HepG2 (cell line): ENCODE measurements around the gene LHPP. TPM values are rescaled to one million over a fixed set of nuclear protein-coding genes. Genes with fewer than 3 reads are reported as not detected.

ENCODE experiments used
- ATAC-seq: fragments of 200-7000 bp; cut with Tn5 transposase; 3 replicates; pipeline ENCODE4 v1.9.1; 2020; ENCODE audit warnings: mild to moderate bottlenecking, moderate library complexity
- BruUV-seq: library from RNA; stranded (reverse); fragments of 400-500 nt; replicated peaks from 2 replicates; lab custom pipeline; 2021; lab: Mats Ljungman, UMichigan
- CTCF ChIA-PET: fragments of 300-600 bp; formaldehyde crosslinking; extraction: SDS; loops from one replicate; lab custom pipeline; 2021; ENCODE audit warnings: low total read pairs, inconsistent platforms, low intra/inter-chr PET ratio; lab: Yijun Ruan, JAX
- POLR2A ChIA-PET: fragments of 350-600 bp; sonication (Branson Sonifier 250); formaldehyde crosslinking; loops from one replicate; lab custom pipeline; 2020; ENCODE audit warnings: antibody characterized with exemption, inconsistent platforms; lab: Yijun Ruan, JAX
- DNase-seq: peaks from one replicate; pipeline ENCODE4 v3.0.0-alpha.2; 2015; ENCODE audit warnings: low spot score
- FAIRE-seq: peaks from 3 replicates; lab custom pipeline; 2011; peaks lifted over from hg19 to GRCh38; lab: Jason Lieb, UNC
- H2AFZ ChIP-seq: one replicate; pipeline ENCODE4 v1.6.1; 2011; ENCODE audit warnings: low read length, inconsistent platforms
- H3K27ac ChIP-seq: fragments of 300-600 bp; 3 replicates; pipeline ENCODE4 v1.8.0; 2011; ENCODE audit warnings: mixed run types, mild to moderate bottlenecking, mixed read lengths, low read length, inconsistent platforms; ENCODE audit not compliant: insufficient read depth; ENCODE audit errors: extremely low read length
- H3K27me3 ChIP-seq, 2 experiments: fragments of 200-600 bp in 1 of 2; 2 replicates in 1 of 2; 3 replicates in 1 of 2; pipeline versions ENCODE4 v1.6.0 to v1.8.0; 2011; ENCODE audit warnings: low read length in 2 of 2, mild to moderate bottlenecking in 2 of 2, moderate library complexity in 2 of 2, inconsistent platforms in 1 of 2; ENCODE audit not compliant: insufficient read depth in 2 of 2, control insufficient read depth in 1 of 2
- H3K36me3 ChIP-seq, 2 experiments: fragments of 200-600 bp in 1 of 2; replicated peaks in 1 of 2; 2 replicates in 1 of 2; 3 replicates in 1 of 2; pipeline versions ENCODE4 v1.5.1 to v1.8.0; 2011; ENCODE audit warnings: low read length in 2 of 2, inconsistent platforms in 1 of 2; ENCODE audit not compliant: insufficient read depth in 2 of 2, control insufficient read depth in 1 of 2
- H3K4me1 ChIP-seq: 2 replicates; pipeline ENCODE4 v1.5.1; 2012; ENCODE audit warnings: low read length, inconsistent platforms; ENCODE audit not compliant: insufficient read depth
- H3K4me2 ChIP-seq: 2 replicates; pipeline ENCODE4 v1.6.0; 2011; ENCODE audit warnings: low read depth, low read length, inconsistent platforms
- H3K4me3 ChIP-seq, 3 experiments: fragments of 200-600 bp in 1 of 3; sonication (generic), shearing (Covaris generic) in 1 of 3; replicated peaks in 1 of 3; 2 replicates each; pipeline ENCODE4 v1.5.1; 2011 to 2016; ENCODE audit warnings: low read length in 3 of 3, inconsistent platforms in 2 of 3, low read depth in 2 of 3, mild to moderate bottlenecking in 2 of 3, control low read depth in 1 of 3, mixed read lengths in 1 of 3; ENCODE audit not compliant: insufficient read depth in 1 of 3
- H3K79me2 ChIP-seq: one replicate; pipeline ENCODE4 v1.6.1; 2011; ENCODE audit warnings: low read length, inconsistent platforms; ENCODE audit not compliant: insufficient read depth
- H3K9ac ChIP-seq: 2 replicates; pipeline ENCODE4 v1.6.0; 2011; ENCODE audit warnings: mild to moderate bottlenecking, low read depth, low read length, inconsistent platforms; ENCODE audit not compliant: insufficient read depth
- H3K9me3 ChIP-seq: 2 replicates; pipeline ENCODE4 v1.5.1; 2012; ENCODE audit warnings: mild to moderate bottlenecking, low read length
- H4K20me1 ChIP-seq: 2 replicates; pipeline ENCODE4 v1.6.0; 2011; ENCODE audit warnings: inconsistent platforms, mild to moderate bottlenecking, low read length, moderate library complexity; ENCODE audit not compliant: insufficient read depth
- ARNTL ChIP-seq: sonication (generic); formaldehyde crosslinking; IDR thresholded peaks from 2 replicates; pipeline ENCODE4 v1.4.0; 2020; ENCODE audit warnings: mild to moderate bottlenecking, missing genetic modification reagents
- CREBL2 ChIP-seq: sonication (generic); formaldehyde crosslinking; IDR thresholded peaks from 2 replicates; pipeline ENCODE4 v1.8.1; 2023; ENCODE audit warnings: missing genetic modification reagents, mild to moderate bottlenecking, borderline replicate concordance
- DPF2 ChIP-seq: sonication (generic); formaldehyde crosslinking; IDR thresholded peaks from 2 replicates; pipeline ENCODE4 v1.4.0; 2020; ENCODE audit warnings: mild to moderate bottlenecking, low read depth, missing genetic modification reagents, borderline replicate concordance
- HNF1A ChIP-seq, 2 experiments: sonication (generic) in 1 of 2; formaldehyde crosslinking in 1 of 2; IDR thresholded peaks; 2 replicates each; pipeline versions ENCODE4 v1.4.0 to v1.6.1; 2016 to 2020; ENCODE audit warnings: borderline replicate concordance in 1 of 2, low read depth in 1 of 2, mild to moderate bottlenecking in 1 of 2, missing genetic modification reagents in 1 of 2
- IKZF4 ChIP-seq: sonication (generic); formaldehyde crosslinking; IDR thresholded peaks from 2 replicates; pipeline ENCODE4 v1.5.1; 2020; ENCODE audit warnings: borderline replicate concordance, mild to moderate bottlenecking, low read depth, missing genetic modification reagents; ENCODE audit errors: not compliant biosample characterization
- KDM5A ChIP-seq: fragments of 200-600 bp; sonication (generic); IDR thresholded peaks from 2 replicates; pipeline ENCODE4 v1.7.0; 2018; ENCODE audit warnings: antibody characterized with exemption, mild to moderate bottlenecking, low read length, borderline replicate concordance
- RARA ChIP-seq: IDR thresholded peaks from 2 replicates; pipeline ENCODE4 v1.6.1; 2016; ENCODE audit warnings: missing genetic modification reagents, missing compliant biosample characterization
- REST ChIP-seq, 2 experiments: IDR thresholded peaks; 2 replicates each; pipeline ENCODE4 v1.6.1; 2011 to 2012; ENCODE audit warnings: low read length in 2 of 2, borderline replicate concordance in 1 of 2, low read depth in 1 of 2, mild to moderate bottlenecking in 1 of 2, moderate library complexity in 1 of 2
- TEF ChIP-seq: sonication (generic); formaldehyde crosslinking; IDR thresholded peaks from 2 replicates; pipeline ENCODE4 v1.5.0; 2020; ENCODE audit warnings: missing genetic modification reagents
- ZNF124 ChIP-seq: sonication (generic); formaldehyde crosslinking; IDR thresholded peaks from 2 replicates; pipeline ENCODE4 v1.4.0; 2020; ENCODE audit warnings: missing genetic modification reagents
- WGBS: methylation state at CpG from one replicate; pipeline ENCODE4 v1.1.6; 2017; ENCODE audit warnings: low lambda C conversion rate; 5-methylcytosine and 5-hydroxymethylcytosine counted together
- in situ Hi-C: cut with HindIII; loops from 2 replicates; pipeline ENCODE4 v1.10.0; 2017; ENCODE audit warnings: low pct_unique_long_range_greater_than_20kb; ENCODE audit not compliant: extremely low pct_ligation_motif_present
- intact Hi-C: fragments of 100-400 bp; cut with micrococcal nuclease; formaldehyde crosslinking; loops from one replicate; pipeline ENCODE4 v1.10.0; 2022; ENCODE audit not compliant: unreplicated experiment
- polyA plus RNA-seq, 8 experiments: library from polyadenylated mRNA; depleted of rRNA in 3 of 8; stranded (reverse) in 7 of 8; unstranded in 1 of 8; fragments of >200 nt; fragmentation: Illumina TruSeq in 4 of 8; extraction: Trizol in 4 of 8; gene quantifications; 2 replicates each; pipeline versions ENCODE4 v1.2.1 to v1.2.3, GENCODE V29; 2011 to 2016; ENCODE audit warnings: low read depth in 4 of 8, missing spikeins in 1 of 8, mixed read lengths in 1 of 8; ENCODE audit not compliant: insufficient read depth in 1 of 8
- total RNA-seq, 5 experiments: library from RNA; depleted of rRNA; stranded (reverse); fragments of >200 nt; fragmentation: Illumina TruSeq; extraction: Trizol; gene quantifications; 2 replicates each; pipeline ENCODE4 v1.2.3, GENCODE V29; 2016; ENCODE audit warnings: low read depth in 1 of 5

Gene LHPP
- total and polyA plus RNA-seq, 2 of the 13 experiments (the other 11 are each of a cell fraction or from before 2014, with no cell fraction given), result 5.2 to 13.1 TPM

GRCh38 chr10:124505279-124505678 is 43.7 kb downstream of the LHPP start (continued):
- no peak for TF ChIP-seq REST (IDR thresholded peaks at IDR 0.05; ENCODE audit: borderline replicate concordance in 1 of 2, low read depth in 1 of 2, low read length in 2 of 2)
- TF ChIP-seq KDM5A, result no peak

- ChIA-PET POLR2A (no interaction called here), CTCF (no interaction called here)
- intact Hi-C loops (no loop called here), in situ Hi-C loops (no loop called here)
- Histone ChIP-seq H2AFZ (no peak overlapping the region), H3K36me3 (no peaks in the 10 kb centered on the region), H3K9me3 (no peaks in the 10 kb centered on the region), H3K4me3 (no peak overlapping the region), H4K20me1 (no peaks in the 10 kb centered on the region), H3K27ac (no peak overlapping the region), H3K4me2 (no peak overlapping the region), H3K9ac (no peak overlapping the region), H3K79me2 (no peaks in the 10 kb centered on the region), H3K27me3 (no peaks in the 10 kb centered on the region), H3K4me1 (peaks cover 8% of the 10 kb centered on the region)
- ATAC-seq (peak; percentile 37; the same call in 2 of the 3 replicates), FAIRE-seq (no peak), DNase-seq (no peak)
- 71% methylated on average over 5 of the region's 8 CpGs for WGBS
- no TSS peak for BruUV-seq
- TF ChIP-seq IKZF4 (CRISPR knock-in tag), result no peak
- no peak for TF ChIP-seq CREBL2 (CRISPR knock-in tag)
- TF ChIP-seq ARNTL (CRISPR knock-in tag), result no peak
- no peak for TF ChIP-seq RARA (CRISPR knock-in tag)
- no peak for TF ChIP-seq TEF (CRISPR knock-in tag)
- no peak for TF ChIP-seq ZNF124 (CRISPR knock-in tag)
- no peak for TF ChIP-seq HNF1A (IDR thresholded peaks at IDR 0.05; ENCODE audit: low read depth)
- TF ChIP-seq HNF1A (CRISPR knock-in tag; IDR thresholded peaks at IDR 0.05; ENCODE audit: borderline replicate concordance), result no peak
- no peak for TF ChIP-seq DPF2 (CRISPR knock-in tag)
These were observed 46.5 kb downstream of the LHPP start for GRCh38 chr10:124508070-124508667.
